Keratinocyte (primary cell): Measurements from ENCODE around the gene MRPS11. TPM values are rescaled to one million over a fixed set of nuclear protein-coding genes. Genes with fewer than 3 reads are reported as not detected.

Source experiments
- DNase-seq: peaks from one replicate; pipeline ENCODE4 v3.0.0-alpha.2; 2011; ENCODE audit warnings: low read depth, missing footprints, low spot score
- FAIRE-seq: peaks from 2 replicates; lab custom pipeline; 2011; peaks lifted over from hg19 to GRCh38; lab: Jason Lieb, UNC
- H2AFZ ChIP-seq: 2 replicates; pipeline ENCODE4 v1.6.0; 2012; ENCODE audit warnings: low read length, control low read depth, inconsistent platforms; ENCODE audit not compliant: control insufficient read depth
- H3K27ac ChIP-seq: 2 replicates; pipeline ENCODE4 v1.5.1; 2011; ENCODE audit warnings: low read length; ENCODE audit not compliant: control insufficient read depth, insufficient read depth
- H3K27me3 ChIP-seq: 3 replicates; pipeline ENCODE4 v1.6.0; 2011; ENCODE audit warnings: low read length; ENCODE audit not compliant: control insufficient read depth, insufficient read depth; ENCODE audit errors: extremely low read depth
- H3K36me3 ChIP-seq, 2 experiments: 2 replicates in 1 of 2; 3 replicates in 1 of 2; pipeline ENCODE4 v1.5.1; 2011; ENCODE audit warnings: low read length in 2 of 2, mild to moderate bottlenecking in 1 of 2; ENCODE audit not compliant: control insufficient read depth in 2 of 2, insufficient read depth in 2 of 2; ENCODE audit errors: extremely low read depth in 1 of 2
- H3K4me1 ChIP-seq: 3 replicates; pipeline ENCODE4 v1.5.1; 2011; ENCODE audit warnings: low read length; ENCODE audit not compliant: control insufficient read depth, insufficient read depth; ENCODE audit errors: extremely low read depth
- H3K4me2 ChIP-seq: 3 replicates; pipeline ENCODE4 v1.6.0; 2011; ENCODE audit warnings: low read depth, low read length; ENCODE audit not compliant: control insufficient read depth, insufficient read depth; ENCODE audit errors: extremely low read depth
- H3K4me3 ChIP-seq, 3 experiments: fragments of 200-600 bp in 1 of 3; sonication (generic) in 1 of 3; 2 replicates in 2 of 3; 3 replicates in 1 of 3; pipeline ENCODE4 v1.5.1; 2011 to 2016; ENCODE audit warnings: low read length in 3 of 3, mild to moderate bottlenecking in 3 of 3, control low read depth in 2 of 3, inconsistent platforms in 1 of 3, low read depth in 1 of 3, mixed read lengths in 1 of 3, mixed run types in 1 of 3, moderate library complexity in 1 of 3; ENCODE audit not compliant: control insufficient read depth in 2 of 3, insufficient read depth in 2 of 3; ENCODE audit errors: extremely low read depth in 1 of 3
- H3K79me2 ChIP-seq: 2 replicates; pipeline ENCODE4 v1.6.0; 2012; ENCODE audit warnings: low read length; ENCODE audit not compliant: control insufficient read depth, insufficient read depth
- H3K9ac ChIP-seq: 3 replicates; pipeline ENCODE4 v1.6.0; 2011; ENCODE audit warnings: low read length; ENCODE audit not compliant: control insufficient read depth, insufficient read depth; ENCODE audit errors: extremely low read depth
- H3K9me1 ChIP-seq: 3 replicates; pipeline ENCODE4 v1.6.0; 2011; ENCODE audit warnings: low read length; ENCODE audit not compliant: control insufficient read depth, insufficient read depth; ENCODE audit errors: extremely low read depth
- H3K9me3 ChIP-seq: 2 replicates; pipeline ENCODE4 v1.5.1; 2012; ENCODE audit warnings: low read depth, low read length; ENCODE audit not compliant: control insufficient read depth
- H4K20me1 ChIP-seq: 3 replicates; pipeline ENCODE4 v1.6.0; 2011; ENCODE audit warnings: low read length; ENCODE audit not compliant: control insufficient read depth, insufficient read depth; ENCODE audit errors: extremely low read depth
- CTCF ChIP-seq, 3 experiments: IDR thresholded peaks in 1 of 3; conservative IDR thresholded peaks in 1 of 3; optimal IDR thresholded peaks in 1 of 3; 2 replicates in 2 of 3; 3 replicates in 1 of 3; pipeline versions ENCODE3 to v1.5.1; 2011; ENCODE audit warnings: low read length in 3 of 3, mild to moderate bottlenecking in 3 of 3, moderate library complexity in 2 of 3, control low read depth in 1 of 3, inconsistent platforms in 1 of 3; ENCODE audit not compliant: insufficient read depth in 2 of 3; ENCODE audit errors: extremely low read depth in 1 of 3
- EZH2 ChIP-seq: IDR thresholded peaks from one replicate; pipeline ENCODE4 v1.6.1; 2012; ENCODE audit warnings: inconsistent platforms, mild to moderate bottlenecking, low read length, moderate library complexity
- dilution Hi-C: fragments of 300-500 bp; cut with MboI; formaldehyde crosslinking; loops from one replicate; pipeline ENCODE4 v1.7.0; 2020; ENCODE audit warnings: low sequenced_read_pairs; ENCODE audit not compliant: extremely low pct_ligation_motif_present
- polyA plus RNA-seq, 5 experiments: library from polyadenylated mRNA; depleted of rRNA in 3 of 5; stranded (reverse) in 3 of 5; stranded (forward) in 1 of 5; unstranded in 1 of 5; fragments of >200 nt; gene quantifications; 1 replicate in 1 of 5; 2 replicates in 3 of 5; 3 replicates in 1 of 5; pipeline versions ENCODE4 v1.2.1 to v1.2.3, GENCODE V29; 2011 to 2012; ENCODE audit warnings: missing spikeins in 2 of 5, low read depth in 1 of 5, low replicate concordance in 1 of 5

MRPS11 gene
- polyA plus RNA-seq, 1 donor (not counting 4 experiments of a cell fraction or from before 2014, with no cell fraction given) = 60.9 TPM

- no peaks in the 10 kb centered on the region for H4K20me1 ChIP-seq
- DNase-seq (no peak), FAIRE-seq (no peak)
- no peaks in the 10 kb centered on the region for H3K36me3 ChIP-seq
- no peak overlapping the region for H3K4me2 ChIP-seq
- no peak overlapping the region for H3K4me3 ChIP-seq
- no peaks in the 10 kb centered on the region for H3K79me2 ChIP-seq
- TF ChIP-seq CTCF (optimal IDR thresholded peaks at IDR 0.05 in 1 of 3, IDR thresholded peaks at IDR 0.05 in 1 of 3, conservative IDR thresholded peaks at IDR 0.05 in 1 of 3; ENCODE audit: extremely low read depth in 1 of 3, insufficient read depth in 2 of 3, low read length in 3 of 3) = no peak
- TF ChIP-seq EZH2 = no peak
- no peak overlapping the region for H3K27ac ChIP-seq
- no peaks in the 10 kb centered on the region for H3K9me3 ChIP-seq
- H3K27me3 ChIP-seq = no peaks in the 10 kb centered on the region
- H2AFZ ChIP-seq = no peak overlapping the region
- no peaks in the 10 kb centered on the region for H3K9me1 ChIP-seq
- H3K4me1 ChIP-seq = no peaks in the 10 kb centered on the region
- no peak overlapping the region for H3K9ac ChIP-seq
- dilution Hi-C loops = no loop called here
Observed at GRCh38 chr15:88447206-88447605, 20.3 kb upstream of the MRPS11 start.

- DNase-seq = no peak
- Histone ChIP-seq H3K4me1 (no peaks in the 10 kb centered on the region), H4K20me1 (no peaks in the 10 kb centered on the region), H3K36me3 (no peaks in the 10 kb centered on the region), H3K27me3 (no peaks in the 10 kb centered on the region), H3K4me3 (no peak overlapping the region), H2AFZ (no peak overlapping the region), H3K27ac (no peak overlapping the region), H3K9me1 (no peaks in the 10 kb centered on the region), H3K79me2 (no peaks in the 10 kb centered on the region), H3K4me2 (no peak overlapping the region), H3K9me3 (no peaks in the 10 kb centered on the region), H3K9ac (no peak overlapping the region)
- TF ChIP-seq EZH2 (no peak), CTCF (optimal IDR thresholded peaks at IDR 0.05 in 1 of 3, IDR thresholded peaks at IDR 0.05 in 1 of 3, conservative IDR thresholded peaks at IDR 0.05 in 1 of 3; ENCODE audit: extremely low read depth in 1 of 3, insufficient read depth in 2 of 3, low read length in 3 of 3) (no peak)
- dilution Hi-C loops = no loop called here
- no peak for FAIRE-seq
Observed at GRCh38 chr15:88447741-88448140, 19.8 kb upstream of the MRPS11 start.
